Sigmoid colon (tissue), 7 donors: ENCODE results near the gene TLR1. TPM values are rescaled to one million over a fixed set of nuclear protein-coding genes. Genes with fewer than 3 reads are reported as not detected.

Source experiments
- DNase-seq: peaks from one replicate; pipeline ENCODE4 v3.0.0-alpha.2; 2019
- H3K27ac ChIP-seq, 4 donors: fragments of 200-600 bp; sonication (generic); one replicate each; pipeline ENCODE4 v1.5.1; 2016 to 2019; ENCODE audit warnings: mild to moderate bottlenecking in 1 of 4
- H3K27me3 ChIP-seq, 3 donors: fragments of 200-600 bp; sonication (generic); one replicate each; pipeline ENCODE4 v1.5.1; 2019; ENCODE audit warnings: mild to moderate bottlenecking in 1 of 3
- H3K36me3 ChIP-seq, 4 donors: fragments of 200-600 bp; sonication (generic); one replicate each; pipeline ENCODE4 v1.5.1; 2016 to 2019
- H3K4me1 ChIP-seq, 4 donors: fragments of 200-600 bp; sonication (generic); one replicate each; pipeline ENCODE4 v1.5.1; 2017 to 2019
- H3K4me3 ChIP-seq, 4 donors: fragments of 200-600 bp; sonication (generic); one replicate each; pipeline ENCODE4 v1.5.1; 2017 to 2019; ENCODE audit warnings: mild to moderate bottlenecking in 2 of 4, moderate library complexity in 1 of 4
- H3K9me3 ChIP-seq, 4 donors: fragments of 200-600 bp in 3 of 4; sonication (generic) in 3 of 4; one replicate each; pipeline versions ENCODE4 v1.5.1 to v1.6.1; 2013 to 2019
- EP300 ChIP-seq, 4 donors: sonication (generic); formaldehyde crosslinking; IDR thresholded peaks; one replicate each; pipeline ENCODE4 v1.6.1; 2017; ENCODE audit warnings: antibody characterized with exemption in 4 of 4
- POLR2A ChIP-seq, 2 donors: fragments of 450-650 bp; IDR thresholded peaks; one replicate each; pipeline ENCODE4 v1.6.1; 2016; ENCODE audit warnings: antibody characterized with exemption in 2 of 2, mild to moderate bottlenecking in 2 of 2, moderate library complexity in 2 of 2
- POLR2AphosphoS5 ChIP-seq, 4 donors: sonication (generic); formaldehyde crosslinking; IDR thresholded peaks; one replicate each; pipeline ENCODE4 v1.6.1; 2017; ENCODE audit warnings: antibody characterized with exemption in 4 of 4
- WGBS, 2 donors: extraction: QIAGEN DNeasy Blood & Tissue Kit; methylation state at CpG; one replicate each; pipeline ENCODE4 v1.1.7; 2013; 5-methylcytosine and 5-hydroxymethylcytosine counted together
- intact Hi-C: fragments of 100-400 bp; cut with DNase I; formaldehyde crosslinking; loops from one replicate; pipeline ENCODE4 v1.15.1; 2023
- polyA plus RNA-seq, 3 donors: library from polyadenylated mRNA; stranded (reverse); fragments of 200-250 nt; gene quantifications; one replicate each; pipeline ENCODE4 v1.2.3, GENCODE V29; 2013
- total RNA-seq, 4 donors: library from RNA; depleted of rRNA; stranded (reverse); fragments of >200 nt; gene quantifications; one replicate each; pipeline ENCODE4 v1.1.0, GENCODE V29; 2016
- TF ChIP-seq, protein P1 (sequence below), 4 experiments: fragments of 450-650 bp in 3 of 4; fragments of 200-600 bp in 1 of 4; IDR thresholded peaks; one replicate each; pipeline ENCODE4 v1.5.1; 2016 to 2019; ENCODE audit warnings: antibody characterized with exemption in 4 of 4, mild to moderate bottlenecking in 3 of 4, moderate library complexity in 2 of 4
- donor health status: healthy with polysubstance abuse.
- donor health status: Bipolar disorder and iron deficiency.
- donor health status: healthy.

TLR1 gene, protein sequence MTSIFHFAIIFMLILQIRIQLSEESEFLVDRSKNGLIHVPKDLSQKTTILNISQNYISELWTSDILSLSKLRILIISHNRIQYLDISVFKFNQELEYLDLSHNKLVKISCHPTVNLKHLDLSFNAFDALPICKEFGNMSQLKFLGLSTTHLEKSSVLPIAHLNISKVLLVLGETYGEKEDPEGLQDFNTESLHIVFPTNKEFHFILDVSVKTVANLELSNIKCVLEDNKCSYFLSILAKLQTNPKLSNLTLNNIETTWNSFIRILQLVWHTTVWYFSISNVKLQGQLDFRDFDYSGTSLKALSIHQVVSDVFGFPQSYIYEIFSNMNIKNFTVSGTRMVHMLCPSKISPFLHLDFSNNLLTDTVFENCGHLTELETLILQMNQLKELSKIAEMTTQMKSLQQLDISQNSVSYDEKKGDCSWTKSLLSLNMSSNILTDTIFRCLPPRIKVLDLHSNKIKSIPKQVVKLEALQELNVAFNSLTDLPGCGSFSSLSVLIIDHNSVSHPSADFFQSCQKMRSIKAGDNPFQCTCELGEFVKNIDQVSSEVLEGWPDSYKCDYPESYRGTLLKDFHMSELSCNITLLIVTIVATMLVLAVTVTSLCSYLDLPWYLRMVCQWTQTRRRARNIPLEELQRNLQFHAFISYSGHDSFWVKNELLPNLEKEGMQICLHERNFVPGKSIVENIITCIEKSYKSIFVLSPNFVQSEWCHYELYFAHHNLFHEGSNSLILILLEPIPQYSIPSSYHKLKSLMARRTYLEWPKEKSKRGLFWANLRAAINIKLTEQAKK
- total RNA-seq (10 to 100 TPM in 3 of 4 donors, 1 to 10 TPM in 1; 8.7 to 15.7 (median 13.0) TPM), polyA plus RNA-seq (1 to 10 TPM; 1.8 to 6.5 (median 2.8) TPM)

DNA sequence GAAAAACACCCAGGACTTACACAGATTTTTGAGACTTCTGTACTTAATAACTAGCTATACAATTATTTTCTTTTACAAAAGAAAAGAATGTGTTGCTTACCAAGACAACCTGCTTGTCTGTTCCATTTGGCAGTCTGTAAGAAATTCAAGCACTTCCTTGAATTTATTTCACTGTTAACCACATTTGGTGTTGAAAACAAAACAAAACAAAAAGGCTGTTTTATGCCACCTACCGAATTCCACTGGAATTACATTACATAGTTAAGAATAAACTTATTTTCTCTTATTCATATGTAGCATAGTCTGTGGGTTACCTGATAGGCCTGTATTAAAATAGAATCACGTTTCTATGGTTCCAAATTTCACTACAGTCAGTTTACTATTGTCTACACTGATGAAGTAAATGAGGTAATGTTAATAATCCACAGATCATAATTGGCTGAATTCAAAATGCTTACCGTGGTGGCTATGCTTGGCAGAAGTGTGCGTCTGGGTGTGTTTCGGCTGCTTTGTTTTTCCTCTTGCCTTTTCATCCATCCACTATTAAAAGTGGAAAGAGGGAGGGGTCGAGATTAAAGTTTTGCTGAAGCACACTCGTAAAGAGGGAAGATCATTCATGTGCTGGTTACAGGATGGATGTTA, at the start of gene TLR1:
TLR1 (minus strand) TSS at position 138 of the 642 bp plus-strand sequence. CDS start 5,960 bp downstream, outside the sequence.
- intact Hi-C loops: loop anchor here (5.0 kb wide), 1 partner anchor 42 kb away; no protein-coding TSS in a partner anchor
- DNase-seq: no peak
- Histone ChIP-seq H3K27me3 (no peaks in the 10 kb centered on the region), H3K27ac (peak within 1 kb of the TSS; percentile 64 to 79 (median 69)), H3K4me1 (peaks cover 0 to 26% (median 15%) of the 10 kb centered on the region in 4 donors), H3K4me3 (peak within 1 kb of the TSS; percentile 19 to 45 (median 36)), H3K36me3 (peaks cover 0 to 8% (median 2%) of the 10 kb centered on the region in 4 donors), H3K9me3 (no peaks in the 10 kb centered on the region)
- WGBS, 2 donors: 15 to 28% methylated on average over 7 of the region's 7 CpGs
- TF ChIP-seq, protein P1, sequence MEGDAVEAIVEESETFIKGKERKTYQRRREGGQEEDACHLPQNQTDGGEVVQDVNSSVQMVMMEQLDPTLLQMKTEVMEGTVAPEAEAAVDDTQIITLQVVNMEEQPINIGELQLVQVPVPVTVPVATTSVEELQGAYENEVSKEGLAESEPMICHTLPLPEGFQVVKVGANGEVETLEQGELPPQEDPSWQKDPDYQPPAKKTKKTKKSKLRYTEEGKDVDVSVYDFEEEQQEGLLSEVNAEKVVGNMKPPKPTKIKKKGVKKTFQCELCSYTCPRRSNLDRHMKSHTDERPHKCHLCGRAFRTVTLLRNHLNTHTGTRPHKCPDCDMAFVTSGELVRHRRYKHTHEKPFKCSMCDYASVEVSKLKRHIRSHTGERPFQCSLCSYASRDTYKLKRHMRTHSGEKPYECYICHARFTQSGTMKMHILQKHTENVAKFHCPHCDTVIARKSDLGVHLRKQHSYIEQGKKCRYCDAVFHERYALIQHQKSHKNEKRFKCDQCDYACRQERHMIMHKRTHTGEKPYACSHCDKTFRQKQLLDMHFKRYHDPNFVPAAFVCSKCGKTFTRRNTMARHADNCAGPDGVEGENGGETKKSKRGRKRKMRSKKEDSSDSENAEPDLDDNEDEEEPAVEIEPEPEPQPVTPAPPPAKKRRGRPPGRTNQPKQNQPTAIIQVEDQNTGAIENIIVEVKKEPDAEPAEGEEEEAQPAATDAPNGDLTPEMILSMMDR (IDR thresholded peaks at IDR 0.05): peak in 3 of 4 experiments; percentile 57 to 60 (median 59)
- no peak for TF ChIP-seq EP300 (IDR thresholded peaks at IDR 0.05)
- TF ChIP-seq POLR2AphosphoS5 (IDR thresholded peaks at IDR 0.05): peak in 1 of 4 donors; percentile 20

DNA sequence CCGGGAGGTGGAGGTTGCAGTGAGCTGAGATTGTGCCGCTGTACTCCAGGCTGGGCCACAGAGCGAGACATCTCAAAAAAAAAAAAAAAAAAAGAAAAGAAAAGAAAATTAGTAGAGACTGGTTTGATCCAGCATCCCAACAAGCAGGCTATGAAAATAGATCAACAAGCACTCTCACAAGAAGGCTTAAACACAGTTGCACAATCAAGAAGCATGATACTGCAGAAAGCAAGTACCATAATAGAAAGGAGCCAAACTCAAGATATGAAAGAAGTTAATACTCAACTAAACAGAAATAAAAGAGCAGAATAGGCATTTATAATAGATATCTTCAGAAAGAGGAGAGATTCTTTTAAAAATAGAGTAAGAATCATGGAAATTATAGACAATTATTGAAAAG, 41.4 kb upstream of the TLR1 start:
- H3K27me3 ChIP-seq: no peaks in the 10 kb centered on the region
- TF ChIP-seq POLR2A (IDR thresholded peaks at IDR 0.05) (no peak), EP300 (IDR thresholded peaks at IDR 0.05) (no peak), POLR2AphosphoS5 (IDR thresholded peaks at IDR 0.05) (no peak)
- TF ChIP-seq, protein P1 (IDR thresholded peaks at IDR 0.05): no peak
- H3K36me3 ChIP-seq: no peaks in the 10 kb centered on the region
- no peak overlapping the region for H3K4me3 ChIP-seq
- intact Hi-C loops: no loop called here
- H3K9me3 ChIP-seq: no peaks in the 10 kb centered on the region
- DNase-seq: no peak
- WGBS, 2 donors: 84 to 99% methylated on average over 3 of the region's 3 CpGs
- H3K27ac ChIP-seq: no peak overlapping the region
- H3K4me1 ChIP-seq: no peaks in the 10 kb centered on the region

DNA sequence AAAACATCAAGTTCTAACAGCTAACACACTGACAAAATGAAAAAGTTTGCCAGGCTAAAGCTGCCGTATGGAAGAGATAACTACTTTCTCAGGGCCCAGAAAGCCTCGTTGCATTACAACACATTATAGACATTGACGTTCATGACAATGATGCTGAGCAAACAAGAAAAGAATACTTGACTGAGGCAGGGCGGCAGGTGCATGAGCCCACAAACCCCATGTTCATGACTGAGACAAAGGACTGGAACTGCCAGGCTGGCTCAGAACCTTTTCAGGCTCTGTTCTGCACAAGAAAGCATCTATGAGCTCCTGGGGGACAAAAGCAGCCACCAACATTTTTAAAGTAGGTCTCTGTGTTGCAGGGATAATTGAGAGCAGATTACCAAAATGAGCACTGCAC, 38.4 kb upstream of the TLR1 start:
- Histone ChIP-seq H3K36me3 (no peaks in the 10 kb centered on the region), H3K27me3 (no peaks in the 10 kb centered on the region), H3K4me1 (no peaks in the 10 kb centered on the region), H3K9me3 (no peaks in the 10 kb centered on the region), H3K4me3 (no peak overlapping the region), H3K27ac (no peak overlapping the region)
- intact Hi-C loops: no loop called here
- 60 to 81% methylated on average over 4 of the region's 4 CpGs for WGBS, 2 donors
- no peak for DNase-seq
- TF ChIP-seq POLR2A (IDR thresholded peaks at IDR 0.05): no peak

DNA sequence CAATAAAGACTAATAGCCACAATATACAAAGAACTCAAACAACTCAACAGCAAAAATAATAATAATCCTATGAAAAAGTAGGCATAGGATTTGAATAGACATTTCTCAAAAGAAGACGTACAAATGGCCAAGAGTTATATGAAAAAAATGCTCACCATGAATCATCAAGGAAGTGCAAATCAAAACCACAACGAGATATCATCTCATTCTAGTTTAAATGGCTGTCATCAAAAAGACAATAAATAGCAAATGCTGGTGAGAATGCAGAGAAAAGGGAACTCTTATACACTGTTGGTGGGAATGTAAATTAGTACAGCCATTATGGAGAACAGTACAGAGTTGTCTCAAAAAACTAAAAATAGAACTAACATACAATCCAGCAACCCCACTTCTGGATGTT, 33.3 kb upstream of the TLR1 start:
- no peak for TF ChIP-seq POLR2AphosphoS5 (IDR thresholded peaks at IDR 0.05)
- no peak for TF ChIP-seq POLR2A (IDR thresholded peaks at IDR 0.05)
- TF ChIP-seq, protein P1 (IDR thresholded peaks at IDR 0.05): no peak
- TF ChIP-seq EP300 (IDR thresholded peaks at IDR 0.05): no peak
- no peaks in the 10 kb centered on the region for H3K4me1 ChIP-seq
- H3K27me3 ChIP-seq: no peaks in the 10 kb centered on the region
- intact Hi-C loops: no loop called here
- WGBS, 2 donors: 39 to 60% methylated on average over 2 of the region's 2 CpGs
- no peak for DNase-seq
- H3K4me3 ChIP-seq: no peak overlapping the region
- H3K27ac ChIP-seq: no peak overlapping the region
- H3K9me3 ChIP-seq: peaks cover 0 to 7% (median 5%) of the 10 kb centered on the region in 4 donors
- H3K36me3 ChIP-seq: no peaks in the 10 kb centered on the region
